ENCODE measurements around the gene USP20.

USP20 gene

DNA sequence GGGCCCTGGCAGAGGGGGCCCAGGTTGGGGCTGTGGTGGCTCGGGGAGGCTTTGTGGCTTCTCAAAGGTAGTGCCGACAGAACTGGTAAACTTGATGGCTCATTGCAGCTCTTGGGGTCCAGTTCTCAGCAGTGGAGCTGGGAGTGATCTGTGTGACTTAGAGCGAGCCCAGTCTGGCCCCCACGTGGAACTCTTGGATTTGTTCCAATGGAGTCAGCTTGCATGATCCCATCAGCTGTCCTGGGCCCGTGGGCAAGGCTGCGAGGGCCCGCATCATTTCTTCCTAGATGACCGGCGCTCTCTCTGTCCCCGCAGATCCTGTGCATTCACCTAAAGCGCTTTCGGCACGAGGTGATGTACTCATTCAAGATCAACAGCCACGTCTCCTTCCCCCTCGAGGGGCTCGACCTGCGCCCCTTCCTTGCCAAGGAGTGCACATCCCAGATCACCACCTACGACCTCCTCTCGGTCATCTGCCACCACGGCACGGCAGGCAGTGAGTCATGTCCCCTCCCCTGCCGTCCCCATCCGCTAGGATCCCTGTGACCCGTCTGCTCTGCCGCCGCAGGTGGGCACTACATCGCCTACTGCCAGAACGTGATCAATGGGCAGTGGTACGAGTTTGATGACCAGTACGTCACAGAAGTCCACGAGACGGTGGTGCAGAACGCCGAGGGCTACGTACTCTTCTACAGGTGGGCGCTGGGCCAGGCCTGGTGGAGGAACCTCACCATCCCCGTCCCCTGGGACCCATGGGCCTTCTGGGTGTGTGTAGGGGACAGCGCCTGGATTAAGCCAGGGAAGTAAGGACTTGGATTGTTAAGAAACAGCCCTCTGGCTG lies 39.2 kb downstream of the USP20 start:
- Mint-ChIP-seq H3K4me1 (peaks cover 53% of the 10 kb centered on the region), H3K27me3 (no peaks in the 10 kb centered on the region), H3K4me3 (no peak overlapping the region), H3K9me3 (no peaks in the 10 kb centered on the region), H3K27ac (no peak overlapping the region)
- DNase-seq (no peak), ATAC-seq (no peak)

DNA sequence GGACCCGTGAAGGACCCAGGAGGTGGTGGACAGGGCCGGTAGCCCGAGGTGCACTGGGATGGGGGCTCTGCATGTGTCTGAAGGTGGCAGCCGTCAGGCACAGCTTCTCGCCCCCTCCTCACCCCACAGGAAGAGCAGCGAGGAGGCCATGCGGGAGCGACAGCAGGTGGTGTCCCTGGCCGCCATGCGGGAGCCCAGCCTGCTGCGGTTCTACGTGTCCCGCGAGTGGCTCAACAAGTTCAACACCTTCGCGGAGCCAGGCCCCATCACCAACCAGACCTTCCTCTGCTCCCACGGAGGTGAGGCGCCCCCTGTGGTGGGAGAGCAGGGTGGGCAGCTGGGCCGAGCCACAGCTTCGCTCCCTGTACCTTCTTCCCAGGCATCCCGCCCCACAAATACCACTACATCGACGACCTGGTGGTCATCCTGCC lies 39.9 kb downstream of the USP20 start:
- H3K4me1 Mint-ChIP-seq: peaks cover 46% of the 10 kb centered on the region
- ATAC-seq: no peak
- no peaks in the 10 kb centered on the region for H3K9me3 Mint-ChIP-seq
- H3K4me3 Mint-ChIP-seq: no peak overlapping the region
- H3K27me3 Mint-ChIP-seq: no peaks in the 10 kb centered on the region
- no peak for DNase-seq
- H3K27ac Mint-ChIP-seq: no peak overlapping the region

- H3K27me3 Mint-ChIP-seq: no peaks in the 10 kb centered on the region
- no peak for ATAC-seq
- peaks cover 40% of the 10 kb centered on the region for H3K4me1 Mint-ChIP-seq
- H3K9me3 Mint-ChIP-seq: no peaks in the 10 kb centered on the region
- H3K4me3 Mint-ChIP-seq: no peak overlapping the region
- H3K27ac Mint-ChIP-seq: no peak overlapping the region
- no peak for DNase-seq
Observed at GRCh38 chr9:129875687-129876395, 40.6 kb downstream of the USP20 start.

DNA sequence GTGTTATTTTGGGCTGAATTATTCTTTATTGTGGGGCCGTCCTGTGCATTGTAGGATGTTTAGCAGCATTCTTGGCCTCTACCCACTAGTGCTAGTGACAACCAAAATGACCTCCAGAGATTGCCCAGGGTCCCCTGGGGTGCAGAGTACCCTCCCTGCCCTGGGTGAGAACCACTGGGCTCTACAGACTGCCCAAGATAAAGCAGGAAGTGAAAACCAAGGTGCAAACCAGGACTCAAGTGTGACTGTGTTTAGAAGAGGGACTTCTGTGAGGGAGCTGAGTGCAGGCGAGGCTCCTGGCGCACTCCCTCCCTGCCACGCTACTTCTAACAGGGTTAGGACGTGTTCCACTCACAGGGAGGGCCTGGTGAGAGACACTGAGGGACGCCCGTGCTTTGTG lies 41.6 kb downstream of the USP20 start:
- DNase-seq (no peak), ATAC-seq (no peak)
- no peak overlapping the region for H3K4me3 Mint-ChIP-seq
- H3K9me3 Mint-ChIP-seq: no peaks in the 10 kb centered on the region
- H3K27me3 Mint-ChIP-seq: no peaks in the 10 kb centered on the region
- H3K4me1 Mint-ChIP-seq: peaks cover 30% of the 10 kb centered on the region
- H3K27ac Mint-ChIP-seq: peak overlapping the region in 1 of 2 donors; percentile 19

GRCh38 chr9:129878291-129878690 lies 43.0 kb downstream of the USP20 start:
- Mint-ChIP-seq H3K4me1 (peaks cover 23% of the 10 kb centered on the region), H3K9me3 (no peaks in the 10 kb centered on the region), H3K4me3 (no peak overlapping the region), H3K27me3 (no peaks in the 10 kb centered on the region), H3K27ac (no peak overlapping the region)
- ATAC-seq: no peak
- no peak for DNase-seq

GRCh38 chr9:129879103-129879699 lies 43.9 kb downstream of the USP20 start:
- DNase-seq (no peak), ATAC-seq (no peak)
- Mint-ChIP-seq H3K27ac (no peak overlapping the region), H3K9me3 (no peaks in the 10 kb centered on the region), H3K4me1 (peaks cover 22% of the 10 kb centered on the region), H3K4me3 (peak overlapping the region in 1 of 2 donors; percentile 19), H3K27me3 (no peaks in the 10 kb centered on the region)

DNA sequence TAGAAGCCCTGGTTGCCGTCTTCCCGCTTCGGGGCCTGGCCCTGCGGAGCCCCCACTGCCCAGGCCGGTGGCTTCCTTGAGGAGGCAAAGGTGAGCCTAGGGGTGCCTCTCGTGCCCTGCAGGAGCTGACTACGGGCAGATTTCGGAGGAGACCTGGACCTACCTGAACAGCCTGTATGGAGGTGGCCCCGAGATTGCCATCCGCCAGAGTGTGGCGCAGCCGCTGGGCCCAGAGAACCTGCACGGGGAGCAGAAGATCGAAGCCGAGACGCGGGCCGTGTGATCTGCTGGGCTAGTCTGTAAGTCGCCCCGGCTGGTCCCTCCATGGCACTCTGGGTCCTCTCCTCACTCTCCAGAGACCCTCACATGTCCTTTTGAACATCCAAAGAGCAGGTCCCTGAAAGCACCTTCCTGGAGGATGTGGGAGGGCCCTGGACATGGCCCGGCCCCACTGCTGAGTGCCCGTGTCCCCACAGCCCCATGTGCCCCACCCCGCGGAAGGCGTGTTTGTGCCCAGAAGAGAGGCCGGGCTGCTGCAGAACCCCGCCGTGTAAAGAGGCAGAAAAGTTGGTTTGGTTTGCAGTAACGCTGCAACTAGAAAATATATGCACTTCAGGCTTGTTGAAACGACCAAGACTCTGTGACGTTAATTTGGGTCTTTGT lies 44.9 kb downstream of the USP20 start:
- Mint-ChIP-seq H3K4me1 (peaks cover 21% of the 10 kb centered on the region), H3K9me3 (no peaks in the 10 kb centered on the region), H3K27ac (no peak overlapping the region), H3K27me3 (no peaks in the 10 kb centered on the region), H3K4me3 (peak overlapping the region in 1 of 2 donors; percentile 3)
- DNase-seq (no peak), ATAC-seq (no peak)

- ATAC-seq (no peak), DNase-seq (no peak)
- H3K9me3 Mint-ChIP-seq: no peaks in the 10 kb centered on the region
- peaks cover 21% of the 10 kb centered on the region for H3K4me1 Mint-ChIP-seq
- H3K27me3 Mint-ChIP-seq: no peaks in the 10 kb centered on the region
- peak overlapping the region in 1 of 2 donors; percentile 10 for H3K4me3 Mint-ChIP-seq
- no peak overlapping the region for H3K27ac Mint-ChIP-seq
Observed at GRCh38 chr9:129880654-129881546, 45.6 kb downstream of the USP20 start.

- Mint-ChIP-seq H3K9me3 (no peaks in the 10 kb centered on the region), H3K4me3 (no peak overlapping the region), H3K4me1 (peaks cover 24% of the 10 kb centered on the region), H3K27me3 (no peaks in the 10 kb centered on the region), H3K27ac (peak overlapping the region in 1 of 2 donors; percentile 48)
- ATAC-seq: no peak
- no peak for DNase-seq
Observed at GRCh38 chr9:129881547-129882324, 46.5 kb downstream of the USP20 start.

GRCh38 chr9:129884220-129885017 lies 49.2 kb downstream of the USP20 start:
- peaks cover 45% of the 10 kb centered on the region for H3K4me1 Mint-ChIP-seq
- H3K9me3 Mint-ChIP-seq: no peaks in the 10 kb centered on the region
- peak; percentile 95 to 97 for DNase-seq
- peak overlapping the region; percentile 86 to 91 for H3K4me3 Mint-ChIP-seq
- H3K27me3 Mint-ChIP-seq: no peaks in the 10 kb centered on the region
- ATAC-seq: peak; percentile 58
- H3K27ac Mint-ChIP-seq: peak overlapping the region; percentile 98 to 99

GRCh38 chr9:129885018-129885669 lies 49.9 kb downstream of the USP20 start:
- peak; percentile 55 to 64 for DNase-seq
- H3K27me3 Mint-ChIP-seq: no peaks in the 10 kb centered on the region

DNA sequence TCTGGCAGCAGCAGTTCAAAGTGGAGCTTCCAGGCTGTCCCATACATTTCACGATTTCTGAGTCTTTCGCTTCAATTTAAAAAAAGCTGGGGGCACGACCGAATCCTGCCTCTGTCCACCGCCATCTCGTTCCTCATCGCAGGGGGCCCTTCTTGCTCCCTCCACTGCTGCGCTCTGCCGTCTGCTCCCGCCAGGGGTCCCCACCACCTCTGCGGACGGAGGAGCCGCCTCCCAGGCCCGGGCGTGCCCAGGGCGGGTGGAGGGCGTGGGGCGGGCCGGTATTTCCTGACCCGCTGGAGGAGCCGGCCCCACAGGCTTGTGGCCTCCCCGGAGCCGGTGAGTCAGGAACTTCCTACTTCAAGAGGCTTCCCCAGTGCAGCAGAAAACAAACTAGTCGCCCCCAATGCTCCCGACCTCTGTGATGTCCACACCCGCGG lies 50.4 kb downstream of the USP20 start:
- peaks cover 58% of the 10 kb centered on the region for H3K4me1 Mint-ChIP-seq
- peak; percentile 96 for DNase-seq
- ATAC-seq: peak; percentile 48
- no peaks in the 10 kb centered on the region for H3K9me3 Mint-ChIP-seq
- peak overlapping the region; percentile 86 to 91 for H3K4me3 Mint-ChIP-seq
- H3K27me3 Mint-ChIP-seq: no peaks in the 10 kb centered on the region
- peak overlapping the region; percentile 98 to 99 for H3K27ac Mint-ChIP-seq

More at GRCh38 chr9:129885018-129885669, 49.9 kb downstream of the USP20 start:
- H3K27ac Mint-ChIP-seq: peak overlapping the region; percentile 98 to 99
- peak overlapping the region; percentile 86 to 91 for H3K4me3 Mint-ChIP-seq
- no peaks in the 10 kb centered on the region for H3K9me3 Mint-ChIP-seq
- peaks cover 53% of the 10 kb centered on the region for H3K4me1 Mint-ChIP-seq
- ATAC-seq: no peak
